ENCODE results near the gene ASB18. TPM values are rescaled to one million over a fixed set of nuclear protein-coding genes. Genes with fewer than 3 reads are reported as not detected.

ASB18 gene
- total and polyA plus RNA-seq, 9 donors = not detected

DNA sequence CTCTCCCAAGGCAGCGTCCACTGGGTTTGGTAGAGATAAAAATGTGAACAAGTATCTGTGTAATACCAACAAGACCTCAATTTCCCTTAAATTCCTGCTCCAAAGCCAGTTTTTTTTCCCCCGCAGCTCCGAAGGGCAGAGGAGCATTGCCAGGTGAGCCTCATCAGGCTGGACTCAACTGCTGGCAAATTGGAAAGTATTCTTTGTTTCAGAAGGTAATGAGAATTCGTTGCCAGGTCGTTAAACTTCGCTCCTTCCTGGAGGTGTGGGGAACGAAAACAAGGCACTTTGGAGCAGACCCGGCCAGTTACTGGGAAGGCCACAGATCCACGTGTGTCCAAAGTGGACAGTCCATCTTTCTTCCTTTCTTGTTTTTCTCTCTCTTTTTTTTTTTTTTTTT lies 30.4 kb upstream of the ASB18 start:
- Histone ChIP-seq H3K9me3 (no peaks in the 10 kb centered on the region), H3K27ac (no peak overlapping the region), H3K36me3 (no peaks in the 10 kb centered on the region), H3K4me3 (no peak overlapping the region), H3K27me3 (no peaks in the 10 kb centered on the region), H3K4me1 (ENCODE audit: insufficient read depth) (no peaks in the 10 kb centered on the region)
- TF ChIP-seq POLR2A (IDR thresholded peaks at IDR 0.05) = no peak
- TF ChIP-seq, protein P1, sequence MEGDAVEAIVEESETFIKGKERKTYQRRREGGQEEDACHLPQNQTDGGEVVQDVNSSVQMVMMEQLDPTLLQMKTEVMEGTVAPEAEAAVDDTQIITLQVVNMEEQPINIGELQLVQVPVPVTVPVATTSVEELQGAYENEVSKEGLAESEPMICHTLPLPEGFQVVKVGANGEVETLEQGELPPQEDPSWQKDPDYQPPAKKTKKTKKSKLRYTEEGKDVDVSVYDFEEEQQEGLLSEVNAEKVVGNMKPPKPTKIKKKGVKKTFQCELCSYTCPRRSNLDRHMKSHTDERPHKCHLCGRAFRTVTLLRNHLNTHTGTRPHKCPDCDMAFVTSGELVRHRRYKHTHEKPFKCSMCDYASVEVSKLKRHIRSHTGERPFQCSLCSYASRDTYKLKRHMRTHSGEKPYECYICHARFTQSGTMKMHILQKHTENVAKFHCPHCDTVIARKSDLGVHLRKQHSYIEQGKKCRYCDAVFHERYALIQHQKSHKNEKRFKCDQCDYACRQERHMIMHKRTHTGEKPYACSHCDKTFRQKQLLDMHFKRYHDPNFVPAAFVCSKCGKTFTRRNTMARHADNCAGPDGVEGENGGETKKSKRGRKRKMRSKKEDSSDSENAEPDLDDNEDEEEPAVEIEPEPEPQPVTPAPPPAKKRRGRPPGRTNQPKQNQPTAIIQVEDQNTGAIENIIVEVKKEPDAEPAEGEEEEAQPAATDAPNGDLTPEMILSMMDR (IDR thresholded peaks at IDR 0.05) = no peak
- no peak for TF ChIP-seq EP300 (IDR thresholded peaks at IDR 0.05)
- WGBS, 3 donors = 74 to 78% (median 75%) methylated on average over 9 of the region's 9 CpGs
- DNase-seq = no peak
- intact Hi-C loops (cut with DNase I) = no loop called here

DNA sequence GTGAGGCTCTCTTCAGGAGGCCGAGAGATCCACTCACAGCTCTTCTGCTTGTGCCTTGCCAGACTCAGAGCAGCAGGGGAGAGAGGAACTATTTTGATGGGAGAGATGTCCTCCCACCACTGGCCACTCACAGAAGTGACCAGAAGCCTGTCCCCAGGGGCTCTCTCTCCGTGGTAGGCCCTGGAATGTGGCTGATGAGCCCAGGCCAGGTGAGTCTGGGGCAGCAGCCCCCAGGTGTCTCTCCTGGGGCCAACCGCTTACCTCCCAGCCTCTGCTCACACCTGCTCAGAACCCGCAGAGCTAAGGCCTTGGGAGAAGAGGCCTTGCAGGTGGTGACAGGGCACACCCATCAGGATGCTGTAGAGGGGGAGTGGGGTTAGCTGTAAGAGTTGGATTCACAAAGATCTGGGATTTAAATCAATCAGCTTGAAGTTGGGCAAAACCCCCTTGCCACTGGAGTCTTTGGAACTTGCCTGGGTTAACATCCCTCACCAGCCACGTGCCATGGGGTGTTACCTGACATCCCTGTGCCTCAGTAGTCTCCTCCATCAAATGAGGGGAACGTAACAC lies 29.1 kb upstream of the ASB18 start:
- no peak for DNase-seq

DNA sequence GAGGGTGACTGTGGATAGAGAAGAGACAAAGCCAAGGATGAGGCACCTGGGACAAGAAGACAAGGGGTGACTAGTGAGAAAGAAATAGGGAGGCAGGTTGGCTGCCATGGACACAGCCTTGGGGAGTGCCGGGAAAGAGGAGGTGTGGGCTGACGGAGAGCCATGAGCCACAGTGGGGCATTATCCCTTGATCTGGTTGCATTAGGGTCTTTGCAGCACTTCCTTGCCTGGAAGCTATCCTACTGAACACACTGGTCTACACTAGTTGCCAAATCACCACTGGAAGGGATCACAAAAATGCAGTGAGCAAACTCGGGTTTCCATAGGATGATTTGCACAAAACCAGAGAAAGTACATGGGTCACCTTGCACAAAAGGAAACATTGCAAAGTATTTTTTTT lies 27.7 kb upstream of the ASB18 start:
- Histone ChIP-seq H3K27ac (no peak overlapping the region), H3K4me1 (ENCODE audit: insufficient read depth) (no peaks in the 10 kb centered on the region), H3K27me3 (no peaks in the 10 kb centered on the region), H3K4me3 (no peak overlapping the region), H3K36me3 (no peaks in the 10 kb centered on the region), H3K9me3 (no peaks in the 10 kb centered on the region)
- 76 to 94% (median 82%) methylated on average over 3 of the region's 3 CpGs for WGBS, 3 donors
- intact Hi-C loops (cut with DNase I) = no loop called here
- TF ChIP-seq, protein P1 (IDR thresholded peaks at IDR 0.05) = no peak
- TF ChIP-seq POLR2A (IDR thresholded peaks at IDR 0.05) (no peak), EP300 (IDR thresholded peaks at IDR 0.05) (no peak)
- no peak for DNase-seq

More for the DNA sequence above, 29.1 kb upstream of the ASB18 start:
- intact Hi-C loops (cut with DNase I) = no loop called here
- H3K27me3 ChIP-seq = no peaks in the 10 kb centered on the region
- no peaks in the 10 kb centered on the region for H3K9me3 ChIP-seq
- H3K27ac ChIP-seq = no peak overlapping the region
- H3K36me3 ChIP-seq = no peaks in the 10 kb centered on the region
- WGBS, 3 donors = 78 to 90% (median 85%) methylated on average over 6 of the region's 6 CpGs
- H3K4me1 ChIP-seq (ENCODE audit: insufficient read depth) = no peaks in the 10 kb centered on the region
- no peak overlapping the region for H3K4me3 ChIP-seq
- TF ChIP-seq, protein P1 (IDR thresholded peaks at IDR 0.05) = no peak
- no peak for TF ChIP-seq POLR2A (IDR thresholded peaks at IDR 0.05)

DNA sequence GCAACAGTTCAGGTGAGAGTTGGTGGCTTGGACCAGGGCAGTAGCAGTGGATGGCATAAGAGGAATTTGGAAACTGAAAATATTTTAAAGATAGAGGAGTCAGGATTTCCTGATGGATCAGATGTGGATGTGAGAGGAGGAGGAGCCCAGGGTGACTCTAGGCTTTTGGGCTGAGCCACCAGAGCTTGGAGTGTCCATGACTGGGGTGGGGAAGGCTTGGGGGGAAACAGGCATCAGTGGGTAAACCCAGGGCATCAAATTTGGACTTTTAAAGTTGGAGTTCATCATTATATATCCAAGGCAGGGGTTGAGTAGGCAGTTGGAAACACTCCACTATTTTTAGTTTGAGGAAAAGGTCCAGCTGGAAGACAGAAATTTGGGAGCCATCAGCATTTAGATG lies 27.3 kb upstream of the ASB18 start:
- H3K4me1 ChIP-seq (ENCODE audit: insufficient read depth) = no peaks in the 10 kb centered on the region
- TF ChIP-seq, protein P1 (IDR thresholded peaks at IDR 0.05) = no peak
- TF ChIP-seq EP300 (IDR thresholded peaks at IDR 0.05) (no peak), POLR2A (IDR thresholded peaks at IDR 0.05) (no peak)
- intact Hi-C loops (cut with DNase I) = no loop called here
- H3K27ac ChIP-seq = no peak overlapping the region
- H3K27me3 ChIP-seq = no peaks in the 10 kb centered on the region
- H3K9me3 ChIP-seq = no peaks in the 10 kb centered on the region
- H3K36me3 ChIP-seq = no peaks in the 10 kb centered on the region
- DNase-seq = no peak
- no peak overlapping the region for H3K4me3 ChIP-seq
